Skeletal muscle cell (primary cell): ENCODE results near the gene NLN.
"Not testable (repeated sequence)": the region's sequence is repeated elsewhere in the genome, so short reads cannot be mapped to it uniquely, and the experiment has no call there.

ENCODE experiments used
- DNase-seq: peaks from one replicate; pipeline ENCODE4 v3.0.0-alpha.2; 2010; ENCODE audit warnings: low read depth
- H3K4me3 ChIP-seq: 2 replicates; pipeline ENCODE4 v1.5.1; 2011; ENCODE audit warnings: low read depth, mild to moderate bottlenecking, control low read depth, low read length, moderate library complexity

NLN gene

DNA sequence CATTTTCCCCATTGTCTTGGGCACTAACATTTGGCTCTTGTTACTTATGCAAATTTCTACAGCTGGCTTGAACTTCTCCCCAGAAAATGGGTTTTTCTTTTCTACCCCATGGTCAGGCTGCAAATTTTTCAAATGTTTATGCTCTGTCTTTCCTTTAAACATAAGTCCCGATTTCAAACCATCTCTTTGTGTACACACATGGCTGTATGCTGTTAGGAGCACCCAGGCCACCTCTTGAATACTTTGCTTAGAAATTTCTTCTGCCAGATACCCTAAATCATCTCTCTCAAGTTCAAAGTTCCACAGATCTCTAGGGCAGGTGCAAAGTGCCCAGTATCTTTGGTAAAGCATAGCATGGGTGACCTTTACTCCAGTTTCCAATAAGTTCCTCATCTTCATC is 45.6 kb downstream of the NLN start:
- no peak for DNase-seq
- H3K4me3 ChIP-seq, result no peak overlapping the region

DNA sequence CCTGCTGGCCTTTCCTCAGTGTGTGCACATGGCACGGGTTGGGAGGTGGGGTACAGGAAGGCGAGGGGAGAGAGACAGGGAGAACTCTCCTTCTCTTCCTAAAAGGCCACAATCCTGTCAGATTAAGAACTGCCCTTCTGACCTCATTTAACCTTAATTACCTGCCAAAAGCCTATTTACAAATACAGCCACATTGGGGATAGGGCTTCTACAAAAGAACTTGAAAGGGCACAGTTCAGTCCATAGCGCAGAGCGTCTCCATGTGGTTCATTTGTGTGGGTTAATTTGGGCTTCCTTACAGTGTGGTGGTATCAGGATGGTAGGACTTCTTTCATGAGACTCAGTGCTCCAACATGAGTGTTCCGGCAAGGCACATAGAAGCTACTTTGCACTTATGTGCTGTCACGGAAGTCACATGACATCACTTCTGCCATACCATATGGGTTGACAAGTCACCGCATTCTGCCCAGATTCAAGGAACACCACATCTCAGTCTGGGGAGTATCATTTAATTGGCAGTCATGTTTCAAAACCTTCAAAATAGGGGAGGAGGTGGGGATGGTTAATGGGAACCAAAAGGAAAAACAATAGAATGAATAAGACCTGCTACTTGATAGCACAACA is 46.8 kb downstream of the NLN start:
- no peak overlapping the region for H3K4me3 ChIP-seq
- no peak for DNase-seq

DNA sequence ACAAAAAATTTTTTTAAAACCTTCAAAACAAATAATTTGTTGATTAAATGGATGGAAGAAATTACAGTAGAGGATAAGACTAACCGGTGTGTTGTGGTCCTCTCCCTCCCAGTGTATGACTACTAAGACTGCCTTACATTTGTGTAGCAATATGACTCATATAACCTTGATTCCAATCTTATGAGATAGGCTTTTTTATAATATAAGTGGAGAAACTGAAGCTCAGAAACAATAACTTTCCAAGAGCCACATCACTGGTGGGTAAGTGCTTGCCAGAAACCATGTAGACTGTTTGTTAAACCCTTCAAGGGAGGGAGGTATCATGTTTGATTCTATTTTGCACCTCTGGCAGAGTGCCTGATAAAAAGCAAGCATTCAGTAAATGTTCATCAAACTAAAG is 47.5 kb downstream of the NLN start:
- H3K4me3 ChIP-seq, result no peak overlapping the region
- DNase-seq, result peak; percentile 83

DNA sequence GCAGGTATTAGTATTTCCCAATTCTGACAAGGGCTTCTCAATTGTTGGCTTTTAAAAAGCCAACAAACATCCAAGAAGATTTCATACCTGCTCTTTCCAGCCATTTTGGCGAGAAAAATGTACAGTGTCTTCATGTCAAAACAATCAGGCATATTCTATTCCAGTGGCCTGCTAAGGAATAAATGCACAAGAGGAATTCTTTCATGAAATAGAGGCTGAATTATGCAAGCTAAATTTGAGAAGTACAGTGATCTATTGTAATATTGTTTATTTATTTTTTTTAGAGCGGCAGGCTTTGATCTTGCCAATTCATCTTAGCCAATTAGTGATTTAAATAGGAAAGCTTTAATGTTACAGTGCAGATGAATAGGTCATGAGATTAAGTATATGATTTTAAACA is 49.3 kb downstream of the NLN start:
- H3K4me3 ChIP-seq, result no peak overlapping the region
- no peak for DNase-seq

DNA sequence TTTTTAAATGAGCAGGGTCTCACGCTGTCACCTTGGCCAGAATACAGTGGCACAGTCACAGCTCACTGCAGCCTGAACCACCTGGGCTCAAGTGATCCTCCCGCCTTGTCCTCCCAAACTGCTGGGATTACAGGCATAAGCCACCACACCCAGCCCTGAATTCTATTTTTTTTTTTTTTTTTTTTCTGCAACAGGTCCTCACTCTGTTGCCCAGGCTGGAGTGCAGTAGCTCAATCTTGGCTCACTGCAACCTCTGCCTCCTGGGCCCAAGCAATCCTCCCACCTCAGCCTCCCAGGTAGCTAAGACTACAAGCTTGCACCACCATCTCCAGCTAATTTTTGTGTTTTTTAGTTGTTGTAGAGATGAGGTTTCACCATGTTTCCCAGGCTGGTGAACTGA is 51.0 kb downstream of the NLN start:
- DNase-seq, H3K4me3 ChIP-seq: not testable (repeated sequence)

DNA sequence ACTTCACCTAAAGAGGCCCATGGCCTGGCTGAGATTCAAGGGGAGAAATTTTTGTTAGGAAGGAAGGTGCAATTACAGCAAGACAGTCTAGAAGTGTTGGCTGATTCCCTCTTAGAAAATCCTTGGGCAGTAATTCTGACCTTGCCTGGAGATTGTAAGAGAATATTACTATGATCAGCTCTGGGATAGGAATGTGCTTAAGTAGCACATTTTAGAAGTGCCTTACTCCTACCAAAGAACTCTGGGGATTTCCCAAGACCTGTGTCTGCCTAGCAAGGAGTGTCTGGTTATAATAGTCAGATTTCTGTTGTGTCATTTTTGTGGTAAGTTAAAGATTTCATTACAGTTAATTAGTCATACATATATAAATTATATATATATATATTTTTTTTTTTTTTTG is 52.3 kb downstream of the NLN start:
- no peak overlapping the region for H3K4me3 ChIP-seq
- peak; percentile 10 for DNase-seq

DNA sequence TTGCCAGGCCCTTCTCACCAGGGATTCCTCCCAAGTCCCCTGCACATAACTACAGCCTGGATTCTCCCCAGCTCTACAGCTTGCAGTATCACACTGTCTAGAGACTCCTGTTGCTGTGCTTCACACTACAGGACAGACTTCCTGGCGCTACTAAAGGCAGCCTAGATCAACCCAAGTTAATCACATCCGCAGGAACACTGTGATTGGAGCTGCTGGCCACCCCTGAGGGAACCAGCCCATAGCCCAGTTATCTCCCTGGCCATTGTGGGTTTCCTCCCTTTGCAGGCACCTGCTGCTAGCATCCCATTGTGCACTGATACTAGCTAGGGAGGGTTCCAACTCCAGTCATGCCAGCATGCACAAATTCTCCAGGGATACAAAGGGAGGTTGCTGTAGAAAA is 53.5 kb downstream of the NLN start:
- no peak overlapping the region for H3K4me3 ChIP-seq
- DNase-seq, result no peak

DNA sequence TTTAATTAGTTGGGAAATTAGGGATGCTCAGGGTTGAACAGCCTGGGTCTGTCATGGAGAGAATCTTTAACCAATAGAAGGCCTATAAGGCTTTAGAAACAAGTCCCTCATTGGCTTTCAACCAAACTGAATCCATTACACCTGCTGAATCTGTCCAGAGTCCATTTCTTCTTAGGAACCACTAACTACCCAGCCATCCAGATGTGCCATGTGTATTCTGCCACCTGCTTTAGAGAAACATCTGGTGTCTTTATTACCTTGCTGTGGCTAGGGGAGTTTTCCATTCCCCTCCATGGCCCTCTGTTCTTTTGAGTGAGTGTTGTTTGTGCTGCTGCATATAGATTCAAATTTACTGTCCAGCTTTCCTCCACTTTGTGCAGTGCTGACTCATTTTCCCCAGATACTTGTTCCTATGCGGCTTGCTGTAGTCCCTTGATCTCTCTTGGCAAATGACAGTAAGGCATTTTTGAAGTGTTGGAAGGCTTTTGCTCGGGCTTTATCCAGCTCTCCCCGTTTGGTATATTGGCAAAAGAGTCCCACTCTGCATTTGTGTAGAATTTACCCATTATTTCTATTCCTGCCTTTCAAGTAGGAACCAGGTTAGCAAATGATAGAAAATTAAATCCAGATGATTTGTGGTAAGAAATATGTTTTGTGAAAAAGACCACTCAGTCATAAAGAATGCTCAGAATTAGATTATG is 54.6 kb downstream of the NLN start:
- peak; percentile 13 for DNase-seq
- no peak overlapping the region for H3K4me3 ChIP-seq

DNA sequence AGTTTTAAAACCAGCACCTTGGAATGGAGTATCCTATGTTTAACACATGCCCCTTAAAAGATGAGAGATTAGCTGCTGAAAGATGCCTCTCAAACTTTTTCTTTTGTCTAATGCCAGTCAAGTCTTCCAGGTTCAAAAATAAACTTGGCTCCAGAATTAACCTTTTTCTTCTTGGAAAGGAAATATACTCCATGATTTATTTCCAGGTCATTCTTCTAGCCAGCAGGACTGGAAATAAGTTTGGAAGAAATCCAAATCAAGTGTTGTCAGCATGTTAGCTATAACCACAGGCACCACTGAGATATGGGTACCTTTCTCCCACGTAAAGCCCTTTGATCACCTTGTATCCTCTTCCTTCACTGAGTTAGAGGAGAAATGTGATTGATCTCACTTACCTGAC is 56.1 kb downstream of the NLN start:
- DNase-seq, result no peak
- no peak overlapping the region for H3K4me3 ChIP-seq

DNA sequence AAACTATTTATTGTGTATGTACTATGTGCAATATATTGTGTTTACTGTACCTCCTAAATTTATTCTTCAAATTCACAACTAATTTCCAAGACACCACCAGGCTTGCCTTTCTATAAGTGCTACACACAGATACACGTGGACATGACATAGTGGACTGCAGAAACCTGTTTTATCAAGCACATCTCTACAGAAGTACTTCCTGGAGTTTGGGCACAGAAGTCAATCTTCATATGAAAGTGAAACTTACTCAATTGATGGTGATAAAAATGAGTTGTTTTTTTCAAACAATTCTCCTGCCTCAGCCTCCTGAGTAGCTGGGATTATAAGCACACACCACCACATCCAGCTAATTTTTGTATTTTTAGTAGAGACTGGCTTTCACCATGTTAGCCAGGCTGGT is 57.6 kb downstream of the NLN start:
- DNase-seq, result no peak
- H3K4me3 ChIP-seq, result no peak overlapping the region

DNA sequence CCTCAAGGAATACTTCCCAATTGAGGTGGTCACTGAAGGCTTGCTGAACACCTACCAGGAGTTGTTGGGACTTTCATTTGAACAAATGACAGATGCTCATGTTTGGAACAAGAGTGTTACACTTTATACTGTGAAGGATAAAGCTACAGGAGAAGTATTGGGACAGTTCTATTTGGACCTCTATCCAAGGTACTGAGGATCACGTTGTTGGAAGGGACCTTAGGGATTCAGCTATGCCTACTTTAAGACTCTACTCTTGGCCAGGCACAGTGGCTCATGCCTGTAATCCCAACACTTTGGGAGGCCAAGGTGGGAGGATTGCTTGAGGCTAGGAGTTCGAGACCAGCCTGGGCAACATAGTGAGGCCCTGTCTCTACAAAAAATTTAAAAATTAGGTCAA is 66.3 kb downstream of the NLN start:
- not testable (repeated sequence) for DNase-seq, H3K4me3 ChIP-seq

DNA sequence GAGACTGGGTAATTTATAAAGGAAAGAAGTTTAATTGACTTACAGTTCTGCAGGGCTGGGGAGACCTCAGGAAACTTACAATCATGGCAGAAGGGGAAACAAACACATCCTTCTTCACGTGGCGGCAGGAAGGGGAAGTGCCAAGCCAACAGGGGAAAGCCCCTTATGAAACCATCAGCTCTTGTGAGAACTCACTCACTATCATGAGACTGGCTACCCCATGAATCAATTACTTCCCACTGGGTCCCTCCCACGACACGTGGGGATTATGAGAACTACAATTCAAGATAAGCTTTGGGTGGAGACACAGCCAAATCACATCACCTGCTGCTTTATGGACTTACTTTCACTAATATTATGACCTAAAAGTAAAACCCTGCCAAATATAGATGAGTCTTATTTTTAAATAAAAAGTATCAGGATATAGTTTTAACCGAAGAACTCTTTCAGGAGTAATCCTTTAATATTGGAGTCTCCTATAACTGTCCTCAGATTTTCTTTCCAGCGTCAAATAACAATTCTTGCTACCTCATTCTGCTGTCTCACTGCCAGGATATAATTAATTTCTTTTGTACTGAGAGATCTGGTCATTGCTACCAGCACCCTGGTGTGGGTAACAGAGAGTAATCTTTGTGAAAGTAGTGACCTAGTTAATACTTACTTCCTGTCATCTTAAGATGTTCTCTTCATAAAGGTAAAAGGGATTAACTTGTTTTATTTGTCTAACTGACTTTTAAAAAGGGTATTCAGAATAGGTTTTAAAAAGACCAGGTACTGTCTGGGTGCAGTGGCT is 68.6 kb downstream of the NLN start:
- DNase-seq, result no peak
- no peak overlapping the region for H3K4me3 ChIP-seq

DNA sequence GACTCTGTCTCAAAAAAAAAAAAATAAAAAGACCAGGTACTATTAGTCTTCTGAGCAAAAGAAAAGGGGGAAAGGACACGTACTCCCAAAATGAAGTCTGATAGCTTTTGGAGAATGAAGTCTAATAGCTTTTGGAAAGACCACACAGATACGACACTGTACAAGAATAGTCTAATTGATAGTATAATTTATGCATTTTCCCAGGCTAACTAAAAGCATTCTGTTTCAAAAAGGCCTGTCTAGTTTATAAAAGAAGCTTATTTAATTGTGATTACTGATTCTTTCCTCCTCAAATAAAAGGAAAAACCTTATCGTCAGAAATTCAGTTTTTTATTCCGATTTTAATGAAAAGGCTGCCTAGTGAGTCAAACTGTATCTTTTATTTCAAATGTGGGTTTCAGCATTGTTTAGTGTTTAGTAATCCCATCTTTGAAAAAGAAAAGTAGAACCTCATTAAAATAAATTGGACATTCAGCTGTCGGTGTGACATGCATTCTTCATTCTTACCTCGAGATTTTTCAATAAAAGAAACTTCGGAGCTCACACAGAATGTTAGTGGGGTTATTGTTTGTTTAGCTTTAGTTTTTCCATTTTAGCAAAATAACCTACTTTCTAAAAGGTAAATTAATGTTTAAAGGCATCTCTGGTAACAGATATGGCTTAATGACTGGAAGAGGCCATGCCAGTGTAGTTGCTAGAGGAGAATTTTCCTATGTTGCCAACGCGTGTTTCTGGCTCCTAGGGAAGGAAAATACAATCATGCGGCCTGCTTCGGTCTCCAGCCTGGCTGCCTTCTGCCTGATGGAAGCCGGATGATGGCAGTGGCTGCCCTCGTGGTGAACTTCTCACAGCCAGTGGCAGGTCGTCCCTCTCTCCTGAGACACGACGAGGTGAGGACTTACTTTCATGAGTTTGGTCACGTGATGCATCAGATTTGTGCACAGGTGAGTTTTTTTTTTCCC is 70.0 kb downstream of the NLN start:
- H3K4me3 ChIP-seq, result no peak overlapping the region
- no peak for DNase-seq

DNA sequence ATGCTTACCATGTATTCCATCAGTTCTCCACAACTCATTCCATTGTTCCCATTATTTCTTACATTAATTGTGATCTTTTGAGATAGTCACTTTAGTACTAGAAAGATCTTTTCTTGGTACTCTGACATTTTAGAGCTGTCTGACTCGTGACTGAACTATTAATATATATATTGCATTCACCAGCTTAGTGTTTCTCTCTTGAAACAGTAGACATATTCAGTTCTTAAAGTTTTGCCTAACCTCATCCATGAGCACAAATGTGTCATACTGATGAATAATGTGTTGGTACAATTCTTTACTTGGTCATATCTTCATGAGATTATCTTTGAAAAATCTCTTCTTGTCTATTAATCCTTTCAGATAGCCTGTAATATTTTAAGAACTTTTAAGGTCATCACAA is 74.3 kb downstream of the NLN start:
- DNase-seq, result no peak
- H3K4me3 ChIP-seq, result no peak overlapping the region

DNA sequence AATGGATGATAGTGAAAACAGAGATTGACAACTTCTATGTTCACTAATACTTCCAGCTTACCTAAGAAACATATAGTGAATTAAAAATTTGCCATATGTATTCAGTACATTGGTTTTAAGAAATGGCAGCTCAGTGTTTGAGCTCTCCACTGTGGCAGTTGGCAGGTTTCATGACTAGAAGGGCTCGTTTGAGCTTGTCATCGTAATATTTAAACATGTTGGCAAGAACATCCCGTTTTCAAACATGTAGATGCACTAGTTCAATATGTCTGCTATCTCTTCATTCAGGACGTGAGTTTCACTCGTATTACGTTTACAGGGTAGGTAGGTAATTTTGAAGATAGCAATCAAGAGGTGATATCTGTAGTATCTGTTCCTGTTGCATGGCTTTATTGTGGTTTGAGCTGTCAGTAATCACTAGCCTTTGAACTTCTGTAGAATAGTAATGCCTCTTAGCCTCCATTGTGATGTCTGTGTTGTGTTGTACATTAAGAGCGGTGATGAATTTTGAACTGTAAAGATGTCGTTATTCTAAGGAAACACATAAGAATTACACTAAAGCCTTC is 74.8 kb downstream of the NLN start:
- no peak for DNase-seq
- no peak overlapping the region for H3K4me3 ChIP-seq

DNA sequence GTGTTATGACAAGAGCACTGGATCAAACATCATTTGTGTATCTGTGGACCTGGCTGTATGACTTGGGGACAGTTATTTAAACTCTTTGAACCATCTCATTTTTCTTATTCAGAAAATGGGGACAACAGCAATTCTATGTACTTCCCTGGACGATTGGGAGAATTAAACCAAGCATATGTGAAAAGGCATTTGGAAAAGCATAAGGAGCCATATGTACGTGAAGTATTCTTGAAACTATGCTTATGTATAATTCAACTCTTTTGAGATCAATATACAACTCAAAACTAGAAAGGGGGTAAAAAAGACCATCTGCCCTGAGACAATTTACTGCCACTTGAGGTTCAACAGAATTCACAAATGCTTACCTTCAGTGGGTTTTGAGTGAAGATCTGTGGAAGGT is 75.5 kb downstream of the NLN start:
- H3K4me3 ChIP-seq, result no peak overlapping the region
- DNase-seq, result no peak

DNA sequence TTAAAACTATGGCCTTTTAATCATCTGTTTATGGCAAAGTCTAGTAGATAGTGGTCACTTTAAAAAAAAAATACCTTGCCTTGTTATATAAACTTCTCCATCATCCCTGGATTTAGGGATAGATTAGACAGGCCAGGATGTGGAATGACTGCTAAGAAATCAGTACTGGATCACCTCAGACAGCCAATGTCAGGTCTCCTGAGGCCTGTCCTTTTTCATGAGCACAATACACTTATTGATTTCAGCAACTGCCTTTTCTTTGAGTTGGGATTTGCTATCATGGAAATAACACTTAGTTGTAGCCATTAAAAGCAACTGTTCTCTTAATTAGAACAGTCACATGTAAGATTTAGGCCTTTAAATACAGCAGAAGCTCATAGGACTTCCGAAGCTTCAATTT is 77.9 kb downstream of the NLN start:
- no peak for DNase-seq
- H3K4me3 ChIP-seq, result no peak overlapping the region

DNA sequence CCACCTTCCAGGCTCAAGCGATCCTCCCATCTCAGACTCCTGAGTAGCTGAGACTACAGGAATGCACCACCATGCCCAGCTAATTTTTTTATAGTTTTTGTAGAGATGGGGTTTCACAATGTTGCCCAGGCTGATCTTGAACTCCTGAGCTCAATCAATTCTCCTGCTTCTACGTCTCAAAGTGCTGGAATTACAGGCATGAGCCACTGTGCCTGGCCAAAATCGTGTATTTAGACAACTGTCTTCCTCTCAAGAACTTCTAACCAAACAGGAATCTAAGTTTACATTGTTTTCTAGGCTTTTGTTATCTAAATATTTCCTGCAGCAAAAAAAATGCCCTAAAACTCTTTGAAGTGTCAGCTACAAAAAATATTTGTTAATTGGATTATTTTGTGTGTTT is 78.8 kb downstream of the NLN start:
- DNase-seq, result no peak
- no peak overlapping the region for H3K4me3 ChIP-seq

DNA sequence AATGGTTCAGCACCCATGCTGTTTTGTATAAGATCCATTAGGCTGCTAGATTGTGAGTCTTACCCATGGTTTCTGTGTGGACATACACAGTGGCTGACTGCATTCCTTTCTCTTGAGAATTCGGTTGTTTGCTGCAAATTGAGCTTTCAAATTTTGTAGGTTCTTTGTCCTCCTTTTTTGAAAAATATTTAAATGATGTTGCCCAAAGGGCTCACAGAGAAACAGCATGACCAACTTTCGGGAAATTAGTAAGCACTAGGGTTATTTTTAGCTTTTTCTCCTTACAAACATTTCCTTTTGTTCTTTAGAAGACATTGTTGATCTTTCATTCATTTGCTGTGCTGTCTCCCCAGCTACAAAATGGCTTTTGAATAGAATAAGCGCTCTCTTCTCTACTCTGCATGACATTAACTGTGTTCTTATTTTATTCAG is 79.4 kb downstream of the NLN start:
- no peak for DNase-seq
- no peak overlapping the region for H3K4me3 ChIP-seq
